ENCODE data around the gene TIMM23.
"Not testable (repeated sequence)": the region's sequence is repeated elsewhere in the genome, so short reads cannot be mapped to it uniquely, and the experiment has no call there.

TIMM23 gene

GRCh38 chr10:46025406-46025805 lies 53.1 kb downstream of the TIMM23 start:
- DNase-seq: no peak

DNA sequence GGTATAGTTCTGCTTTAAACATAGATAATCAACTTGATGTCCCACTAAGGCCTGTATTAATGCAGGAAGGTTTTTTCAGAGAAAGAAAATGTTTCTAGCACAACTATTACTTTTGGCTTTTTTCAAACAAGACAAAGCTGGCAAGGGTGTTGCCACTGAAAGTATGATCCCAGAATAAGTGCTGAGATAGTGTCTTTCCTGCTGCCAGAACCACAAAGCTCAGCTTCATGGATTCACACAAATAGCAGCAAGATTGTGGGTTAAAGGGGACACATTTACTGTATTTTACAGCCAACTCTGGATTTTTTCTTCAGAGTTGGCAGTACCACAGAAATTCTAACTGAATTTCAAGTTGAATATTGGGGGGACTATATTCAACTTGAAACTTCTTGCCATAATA lies 53.8 kb downstream of the TIMM23 start:
- DNase-seq: no peak

DNA sequence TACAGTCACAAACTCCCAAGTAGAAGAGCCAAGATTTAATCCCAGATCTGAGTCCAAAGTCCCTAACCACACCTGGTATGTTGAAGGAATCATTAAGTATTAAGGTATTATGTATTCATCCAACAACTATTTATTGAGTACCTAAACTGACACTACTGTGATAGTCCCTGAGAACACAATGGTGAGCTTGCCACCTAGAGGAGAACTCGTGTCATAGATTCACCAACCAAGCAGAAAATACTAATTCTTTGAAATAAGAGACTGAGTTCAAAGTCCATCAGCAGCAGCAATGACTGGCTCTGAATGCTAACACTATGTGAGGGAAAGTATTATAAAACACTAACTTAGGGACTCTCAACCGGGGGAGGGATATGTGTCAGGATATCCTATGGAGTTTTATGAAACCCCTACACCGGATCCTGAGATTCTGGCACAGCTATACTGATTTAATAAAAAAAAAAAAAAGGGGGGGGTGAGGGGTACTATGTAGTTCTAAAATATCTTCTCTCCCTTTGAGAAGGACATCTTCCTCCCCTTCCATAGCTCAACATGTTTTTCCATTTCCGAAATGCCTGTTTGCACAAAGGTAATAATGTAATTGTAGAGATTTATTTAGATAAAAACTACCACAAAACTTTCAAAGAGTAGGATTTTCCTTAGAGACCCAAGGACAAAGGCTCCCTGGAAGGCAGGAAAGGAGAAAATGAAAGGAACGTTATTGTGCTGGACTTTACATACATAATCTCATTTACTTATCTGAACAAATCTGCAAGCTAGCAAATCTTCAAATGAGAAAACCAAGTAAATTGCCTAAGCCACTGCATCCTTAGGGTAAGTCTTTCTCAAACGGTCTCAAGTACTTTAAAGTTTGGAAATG lies 56.5 kb downstream of the TIMM23 start:
- peak; percentile 12 for DNase-seq

DNA sequence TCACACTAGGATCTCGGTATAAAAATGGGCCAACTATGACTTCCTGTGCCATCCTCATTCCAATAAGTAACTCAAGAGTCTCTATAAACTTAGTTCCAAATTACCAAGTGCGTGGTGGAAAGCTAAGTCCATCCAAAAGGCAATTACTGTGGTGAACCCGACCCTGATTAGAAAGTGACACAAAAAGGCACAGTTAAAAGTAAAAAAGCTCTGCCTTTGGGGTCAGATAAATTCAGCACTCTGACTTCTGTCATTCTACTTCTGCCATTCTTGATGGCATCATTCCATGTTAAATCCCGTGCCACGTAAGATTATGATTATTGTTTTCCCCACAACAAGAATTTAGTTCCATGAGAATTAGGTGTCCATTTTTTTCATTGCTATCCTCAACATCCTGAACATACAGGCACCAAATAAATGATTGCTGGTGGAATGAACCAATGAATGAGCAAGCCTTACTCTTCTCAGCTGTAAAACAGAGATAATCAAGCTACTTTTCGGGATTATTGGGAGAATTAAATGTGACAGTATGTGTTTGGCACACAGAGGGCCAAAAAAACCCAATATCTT lies 57.3 kb downstream of the TIMM23 start:
- DNase-seq: no peak

DNA sequence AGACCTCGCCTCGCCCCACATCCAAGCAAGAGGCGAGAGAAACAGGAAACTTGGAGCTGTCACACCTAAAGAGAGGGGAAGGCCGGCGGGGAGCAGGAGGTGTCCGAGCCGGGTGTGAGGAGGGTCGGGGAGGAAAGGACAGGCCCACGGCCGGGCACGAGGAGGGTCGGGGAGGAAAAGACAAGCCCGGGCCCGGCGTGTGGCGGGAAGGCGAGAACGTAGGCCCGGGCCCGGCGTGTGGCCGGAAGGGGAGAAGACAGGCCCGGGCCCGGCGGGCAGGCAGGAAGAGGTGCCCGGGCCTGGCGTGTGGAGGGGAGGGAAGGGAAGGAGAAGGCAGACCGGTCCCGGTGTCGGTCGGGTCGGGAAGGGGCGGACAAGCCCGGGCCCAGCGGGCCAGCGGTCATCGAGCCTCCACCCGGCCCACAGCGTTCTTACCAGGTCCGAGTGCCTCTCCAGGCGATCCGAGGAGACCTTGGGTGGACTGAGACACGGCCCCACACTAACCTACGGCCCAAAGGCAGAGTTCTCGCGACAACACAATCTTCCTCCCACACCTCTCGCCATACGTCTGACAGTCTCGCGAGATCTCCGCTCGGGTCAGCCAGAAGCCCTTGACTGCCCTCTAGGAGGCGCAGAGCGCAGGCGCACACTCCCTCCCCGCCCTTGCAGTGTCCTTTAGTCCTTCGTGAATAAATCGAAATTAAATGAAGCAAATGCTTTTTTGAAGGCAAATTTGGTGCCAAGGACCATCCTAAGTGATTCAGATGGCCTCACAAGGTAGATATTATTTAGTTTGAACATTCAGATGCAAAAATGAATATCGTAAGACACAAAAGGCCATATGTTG lies 58.0 kb downstream of the TIMM23 start, which contains the start of gene NCOA4:
Gene NCOA4, minus strand, starts transcription at position 533 of the 847 bp plus-strand sequence. CDS start 13,943 bp downstream, outside the sequence.
- DNase-seq: peak; percentile 95

- DNase-seq: no peak
These were observed 59.6 kb downstream of the TIMM23 start for GRCh38 chr10:46031648-46032532.

DNA sequence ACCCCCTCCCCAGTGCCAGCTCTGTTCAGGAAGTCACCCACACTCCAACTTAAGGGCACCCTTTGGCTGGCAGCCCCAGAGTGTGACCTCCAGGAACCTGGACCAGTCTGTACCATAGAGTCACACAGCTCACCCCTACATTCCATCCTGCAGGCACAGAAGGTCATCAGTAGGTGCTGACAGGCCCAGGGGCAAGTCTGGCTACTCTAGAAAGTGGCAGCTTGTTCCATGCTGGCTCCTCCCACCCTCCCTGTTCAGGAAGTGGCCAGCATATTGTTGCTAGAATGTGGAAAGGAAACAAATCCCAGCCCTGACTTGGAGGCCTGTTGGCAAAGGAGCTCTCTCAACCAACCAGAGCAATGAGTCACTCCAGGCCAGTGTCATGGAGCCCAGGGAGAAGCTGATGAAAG lies 61.3 kb downstream of the TIMM23 start:
- DNase-seq: no peak

- DNase-seq: no peak
These were observed 63.9 kb downstream of the TIMM23 start for GRCh38 chr10:46035923-46036849.

- no peak for DNase-seq
These were observed 65.0 kb downstream of the TIMM23 start for GRCh38 chr10:46037107-46037825.

- no peak for DNase-seq
These were observed 67.7 kb downstream of the TIMM23 start for GRCh38 chr10:46040004-46040403.

DNA sequence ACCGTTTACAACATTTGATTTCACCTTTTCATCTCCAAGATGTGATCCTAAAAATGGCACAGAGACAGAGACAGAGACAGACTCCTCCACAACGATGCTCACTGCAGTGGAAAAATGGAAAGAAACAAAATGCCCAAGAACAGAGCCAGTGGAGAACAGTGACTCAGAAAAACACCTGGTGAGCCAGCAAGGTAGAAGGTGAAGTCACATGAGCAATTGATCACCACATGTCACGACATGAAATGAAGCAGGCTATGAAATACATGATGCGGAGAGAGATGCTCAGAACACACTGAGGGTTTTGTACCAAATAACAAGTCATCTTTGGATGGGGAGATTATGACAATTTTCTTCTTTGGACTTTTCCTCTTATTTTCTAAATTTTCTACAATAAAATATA lies 70.2 kb downstream of the TIMM23 start:
- no peak for DNase-seq

GRCh38 chr10:46046261-46046660 lies 74.0 kb downstream of the TIMM23 start, which contains the start of gene MSMB:
Gene MSMB (minus strand): TSS chr10:46046269. CDS start chr10:46046237, 32 bp downstream.
- no peak for DNase-seq

- DNase-seq: no peak
These were observed 75.9 kb downstream of the TIMM23 start for GRCh38 chr10:46048152-46048551.

GRCh38 chr10:46049497-46049831 lies 77.2 kb downstream of the TIMM23 start:
- DNase-seq: not testable (repeated sequence)

- DNase-seq: no peak
These were observed 78.8 kb downstream of the TIMM23 start for GRCh38 chr10:46050941-46051623.

DNA sequence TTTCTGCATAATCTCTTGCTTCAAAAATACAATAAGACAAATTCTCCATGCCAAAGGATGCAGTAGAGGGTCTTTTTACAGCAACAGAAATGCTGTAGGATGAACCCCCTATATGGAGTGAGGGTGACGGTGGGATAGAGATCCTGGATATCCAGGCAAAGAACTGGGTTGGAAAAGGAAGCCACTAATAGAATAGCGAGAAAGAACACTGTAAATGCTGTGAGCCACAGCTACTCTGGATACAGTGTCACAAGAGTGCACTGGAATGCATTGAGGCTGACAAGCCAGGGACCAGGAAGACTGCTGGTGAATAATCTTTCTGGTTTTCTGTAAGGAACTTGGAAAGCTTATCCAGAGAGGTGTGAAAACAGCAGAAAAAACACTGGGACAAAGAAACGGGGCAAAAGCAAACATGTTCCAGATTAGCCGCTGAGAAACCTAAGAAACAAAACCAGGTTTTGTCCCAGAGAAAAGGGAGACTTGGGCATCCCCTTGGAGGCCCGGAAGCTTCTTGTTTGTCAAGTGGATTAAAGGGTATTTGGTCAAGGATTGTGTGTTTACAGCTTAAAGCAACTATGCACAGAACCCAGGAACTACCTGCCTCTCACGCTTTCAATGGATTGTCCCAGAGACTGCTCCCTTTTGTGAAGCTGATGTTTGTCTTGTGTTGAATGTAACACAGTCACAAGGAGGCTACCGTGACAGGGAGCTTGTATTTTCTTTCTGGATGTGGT lies 79.9 kb downstream of the TIMM23 start:
- DNase-seq: no peak

DNA sequence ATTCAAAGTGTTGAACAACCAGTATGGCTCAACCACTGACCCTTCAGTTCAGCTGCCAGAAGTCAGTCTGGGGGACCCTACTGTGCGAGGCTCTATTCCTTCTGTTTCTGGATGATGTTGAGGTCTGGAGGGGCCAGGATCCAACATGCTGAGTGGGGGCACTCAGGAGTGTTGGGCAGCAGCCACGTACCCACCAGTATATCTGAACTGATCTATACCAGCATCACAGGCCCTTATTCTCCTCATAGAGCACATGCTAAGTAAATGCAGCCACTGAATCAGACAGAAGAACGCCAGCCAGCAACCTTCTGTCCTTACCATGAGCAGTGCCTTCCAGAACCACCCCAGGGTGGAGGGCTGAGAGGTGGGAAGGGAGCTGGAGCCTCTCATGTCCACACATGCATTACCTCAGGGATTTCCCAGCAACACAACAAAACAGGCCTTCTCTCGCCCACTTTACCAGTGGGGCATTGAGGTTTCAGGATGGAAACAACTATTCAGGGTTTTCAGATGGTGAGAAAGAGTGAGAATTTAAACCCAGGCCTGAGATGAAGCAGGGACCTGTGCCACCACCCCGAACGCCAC lies 80.6 kb downstream of the TIMM23 start:
- DNase-seq: no peak
